T1000 (cell line): Measurements from ENCODE around the gene GABBR2.

Source experiments
- DNase-seq: peaks from one replicate; lab custom pipeline; 2025; ENCODE audit warnings: mixed read lengths; lab: John Stamatoyannopoulos, UW

GABBR2 gene

GRCh38 chr9:98318834-98319478 lies 389.8 kb downstream of the GABBR2 start:
- no peak for DNase-seq

DNA sequence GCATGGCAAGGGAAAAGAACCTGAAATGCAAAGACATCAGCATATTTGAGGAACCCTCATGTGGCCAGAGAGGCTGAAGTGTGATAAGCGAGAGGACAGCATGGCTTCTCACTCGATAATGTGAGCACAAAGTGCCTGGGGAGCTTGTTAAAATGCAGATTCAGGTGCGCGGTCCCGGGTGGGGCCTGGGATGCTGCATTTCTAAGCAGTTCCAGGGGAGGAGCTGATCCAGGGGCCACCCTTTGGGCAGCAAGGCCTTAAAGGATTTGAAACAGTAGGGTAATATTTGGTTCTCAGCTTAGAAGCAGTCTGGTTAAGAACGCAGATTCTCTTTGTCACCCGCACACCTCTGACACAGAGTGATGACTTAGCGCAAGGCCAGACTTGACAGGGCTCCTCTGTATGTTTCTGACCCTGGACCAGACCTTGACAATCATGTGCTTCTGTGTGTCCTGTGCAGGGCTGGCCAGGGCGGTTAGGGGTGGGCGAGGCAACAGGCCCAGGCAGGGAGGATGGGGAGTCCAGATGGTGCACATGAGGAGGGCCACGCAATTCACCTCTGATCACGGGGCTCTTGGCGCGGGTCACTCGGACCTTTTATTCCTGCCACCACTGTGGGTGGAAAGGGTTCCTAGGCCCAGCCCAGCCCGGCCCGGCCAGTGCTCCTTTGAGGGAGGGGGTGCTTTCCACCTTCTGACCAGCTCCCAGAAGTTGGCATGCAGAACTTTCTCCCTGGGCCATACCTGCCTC lies 390.5 kb downstream of the GABBR2 start:
- DNase-seq: no peak

- peak; percentile 12 for DNase-seq
Measured at GRCh38 chr9:98317134-98317857, 391.4 kb downstream of the GABBR2 start.

- DNase-seq: no peak
Measured at GRCh38 chr9:98316445-98317133, 392.1 kb downstream of the GABBR2 start.

DNA sequence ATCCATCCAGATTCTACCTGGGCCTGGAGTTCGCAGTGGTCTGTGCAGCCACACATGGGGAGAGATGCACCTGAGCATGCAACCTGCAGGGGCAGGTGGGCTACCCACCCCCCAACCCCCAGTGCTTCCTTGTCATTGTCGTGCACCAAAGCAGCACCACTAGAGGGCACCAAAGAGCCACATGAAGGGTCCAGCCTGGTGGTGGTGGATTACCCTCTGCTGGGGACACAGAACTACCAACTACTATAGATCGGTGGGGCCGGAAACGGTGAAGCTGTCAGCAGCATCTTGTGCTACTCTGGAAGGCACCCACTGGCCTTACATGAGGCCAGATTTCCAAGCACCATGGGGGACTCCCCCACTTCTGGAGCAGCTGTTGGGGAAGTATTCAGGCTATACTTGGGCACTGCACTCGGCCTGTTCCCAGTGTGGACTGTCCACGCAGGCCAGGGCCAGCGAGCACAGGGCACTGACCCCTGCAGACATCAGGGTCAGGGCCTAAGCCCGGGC lies 393.1 kb downstream of the GABBR2 start:
- DNase-seq: peak; percentile 36

DNA sequence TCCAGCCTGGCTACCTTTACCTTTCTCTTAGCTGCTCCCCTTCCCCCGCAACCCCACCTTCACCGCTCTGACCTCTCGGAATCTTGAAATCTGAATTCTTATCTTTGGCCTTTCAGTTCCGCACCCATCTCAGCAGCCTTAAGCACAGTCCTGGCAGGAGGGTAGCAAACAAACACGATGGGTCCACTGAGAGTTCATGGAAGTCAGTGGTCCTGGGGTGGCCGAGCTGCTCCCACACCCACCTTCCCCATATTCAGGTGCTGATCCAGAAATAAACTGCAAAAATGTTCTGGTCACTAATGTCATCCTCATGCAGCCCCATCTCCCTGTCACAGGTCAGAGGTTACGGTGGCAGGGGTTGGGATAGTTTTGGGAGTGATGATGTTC lies 393.7 kb downstream of the GABBR2 start:
- DNase-seq: no peak

GRCh38 chr9:98314381-98315066 lies 394.2 kb downstream of the GABBR2 start:
- DNase-seq: no peak

DNA sequence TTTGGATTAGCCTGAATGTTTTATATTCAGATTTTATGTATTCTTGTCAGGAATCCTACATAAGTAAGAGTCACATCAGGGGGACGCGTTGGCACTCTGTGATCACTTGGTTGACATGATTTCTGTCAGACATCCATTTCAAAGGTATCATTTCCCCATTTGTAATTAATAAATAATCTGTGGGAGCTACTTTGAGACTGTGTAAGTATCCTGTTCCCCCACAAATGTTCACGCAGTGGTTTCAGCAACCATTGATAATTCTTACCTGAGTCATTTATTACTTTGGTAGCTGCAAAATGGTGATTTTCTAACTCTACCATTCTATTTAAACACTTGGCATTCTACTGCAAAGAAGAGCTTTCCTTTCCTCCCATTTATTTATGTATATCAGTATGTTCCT lies 396.4 kb downstream of the GABBR2 start:
- DNase-seq: no peak

DNA sequence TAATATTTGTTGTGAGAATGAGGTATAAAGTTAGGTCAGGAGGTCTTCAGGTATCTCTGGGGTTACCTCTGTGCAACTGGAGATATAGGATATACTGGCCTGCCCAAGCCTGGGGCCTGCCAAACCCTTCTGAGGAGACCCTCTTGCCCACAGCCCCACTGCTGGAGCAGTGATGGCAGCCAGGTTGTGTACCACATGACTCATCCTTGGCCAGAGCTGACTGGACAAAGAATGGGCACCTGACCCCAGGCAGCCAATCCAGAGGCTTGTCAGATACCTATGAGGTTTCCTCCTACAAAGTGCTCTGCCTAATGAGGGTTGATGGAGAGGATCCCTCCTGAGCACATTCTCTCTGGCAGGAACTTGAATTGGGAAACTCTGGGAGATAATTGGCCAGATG lies 397.2 kb downstream of the GABBR2 start:
- DNase-seq: no peak

- no peak for DNase-seq
Measured at GRCh38 chr9:98310752-98311392, 397.9 kb downstream of the GABBR2 start.

GRCh38 chr9:98306384-98307145 lies 402.2 kb downstream of the GABBR2 start:
- DNase-seq: no peak

DNA sequence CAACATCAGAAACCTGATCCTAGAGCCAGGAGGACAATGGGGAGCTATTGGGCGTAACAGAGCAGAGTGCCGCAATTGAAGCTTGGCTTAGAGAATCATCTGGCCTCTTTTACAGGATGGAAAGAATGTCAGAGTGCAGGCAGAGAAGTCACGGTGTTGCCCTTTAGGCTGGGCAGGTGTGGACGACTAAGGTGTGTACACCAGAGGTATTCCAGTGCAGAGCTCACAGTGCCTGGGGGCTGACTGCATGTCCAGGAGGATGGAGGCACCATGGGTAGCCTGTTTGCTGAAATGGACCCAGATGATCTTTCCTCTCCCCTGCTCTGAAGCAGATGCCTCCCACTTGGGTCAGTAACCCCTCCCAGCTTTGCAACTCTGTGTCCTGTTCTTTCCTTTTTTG lies 404.4 kb downstream of the GABBR2 start:
- DNase-seq: no peak

GRCh38 chr9:98303633-98304125 lies 405.1 kb downstream of the GABBR2 start:
- no peak for DNase-seq

DNA sequence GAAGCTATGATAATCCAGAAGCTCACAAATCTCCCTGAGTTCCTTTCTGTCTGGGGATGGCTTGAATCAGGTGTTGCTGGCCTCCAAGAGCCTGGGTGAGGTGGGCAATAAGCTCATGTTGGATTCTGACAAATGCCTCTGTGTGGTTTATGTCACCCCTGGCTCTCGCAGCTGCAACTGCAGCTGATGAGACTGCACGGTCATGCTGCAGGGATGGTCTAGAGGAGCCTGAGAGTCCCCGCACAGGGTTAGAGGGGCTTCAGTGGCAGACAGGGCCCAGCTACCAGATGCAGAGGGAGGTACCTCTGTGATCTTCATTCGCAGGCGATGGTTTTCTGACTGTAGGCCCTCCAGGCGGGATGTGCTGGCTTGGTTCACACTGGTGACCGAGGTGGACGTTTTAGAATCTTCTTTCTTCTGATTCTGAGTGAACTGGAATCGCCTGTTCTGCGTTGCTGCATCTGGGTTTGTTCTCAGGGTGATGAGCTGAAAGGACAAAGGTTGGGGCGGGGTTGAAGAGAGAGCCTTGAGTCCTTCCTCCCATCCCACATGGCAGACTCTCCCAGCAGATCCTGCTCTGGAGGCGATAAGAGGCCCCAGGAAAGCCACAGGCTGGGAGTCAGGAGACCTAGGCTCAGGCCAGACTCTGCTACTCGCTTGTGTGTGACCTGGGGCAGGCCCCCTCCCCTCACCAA lies 405.6 kb downstream of the GABBR2 start:
- DNase-seq: no peak

DNA sequence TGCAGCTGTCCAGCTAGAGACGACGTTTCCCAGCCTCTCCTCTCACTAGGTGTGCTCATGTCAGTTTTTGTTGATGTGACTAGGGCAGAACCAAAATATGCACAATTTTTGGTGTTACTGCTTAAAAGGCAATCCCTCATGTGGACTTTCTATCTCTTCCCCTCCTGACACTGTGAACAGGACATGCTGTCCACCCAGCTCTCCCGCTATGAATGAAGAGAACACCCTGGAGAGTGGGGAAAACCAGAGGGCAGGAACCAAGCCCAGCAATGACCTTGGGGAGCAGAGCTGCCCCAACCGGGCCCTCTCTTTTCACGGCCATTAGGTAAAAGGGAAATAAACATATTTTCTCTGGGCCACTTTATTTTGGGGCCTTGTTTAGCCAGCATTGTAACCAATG lies 406.6 kb downstream of the GABBR2 start:
- DNase-seq: no peak

DNA sequence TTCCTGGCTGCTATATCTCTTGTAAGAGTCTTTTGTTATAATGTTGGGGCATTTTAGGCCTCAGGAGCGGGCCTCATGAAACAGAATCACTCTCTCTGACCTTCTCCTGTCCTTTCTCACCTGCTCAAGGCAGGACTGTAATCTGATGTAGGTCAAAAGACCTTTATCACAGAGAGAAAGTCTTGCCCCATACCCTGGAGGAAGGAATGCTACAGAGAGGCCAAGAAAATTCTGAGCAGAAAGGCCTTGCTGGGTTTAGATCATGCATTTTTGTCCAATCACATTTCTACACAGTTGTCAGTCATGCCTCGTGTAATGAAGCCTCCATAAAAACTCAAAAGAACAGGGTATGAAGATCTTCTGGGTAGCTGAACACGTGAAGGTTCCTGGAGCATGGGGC lies 408.1 kb downstream of the GABBR2 start:
- no peak for DNase-seq

- no peak for DNase-seq
Measured at GRCh38 chr9:98298476-98298875, 410.3 kb downstream of the GABBR2 start.

DNA sequence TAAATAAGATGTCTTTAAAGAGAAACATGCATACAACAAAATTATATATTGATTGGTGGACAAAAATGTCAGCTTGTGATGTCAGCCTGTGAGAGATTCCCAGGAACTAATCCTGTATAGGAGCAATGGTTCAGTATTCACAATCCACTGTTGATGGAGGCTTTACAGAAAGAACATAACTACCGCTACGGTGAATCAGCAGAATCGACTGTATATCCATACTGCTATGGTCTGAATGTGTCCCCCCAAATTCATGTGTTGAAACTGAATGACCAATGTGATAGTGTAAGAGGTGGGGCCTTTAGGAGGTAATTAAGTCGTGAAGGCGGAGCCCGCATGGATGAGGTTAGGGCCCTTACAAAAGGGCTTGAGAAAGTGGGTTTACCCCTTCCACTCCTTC lies 412.9 kb downstream of the GABBR2 start:
- DNase-seq: no peak

DNA sequence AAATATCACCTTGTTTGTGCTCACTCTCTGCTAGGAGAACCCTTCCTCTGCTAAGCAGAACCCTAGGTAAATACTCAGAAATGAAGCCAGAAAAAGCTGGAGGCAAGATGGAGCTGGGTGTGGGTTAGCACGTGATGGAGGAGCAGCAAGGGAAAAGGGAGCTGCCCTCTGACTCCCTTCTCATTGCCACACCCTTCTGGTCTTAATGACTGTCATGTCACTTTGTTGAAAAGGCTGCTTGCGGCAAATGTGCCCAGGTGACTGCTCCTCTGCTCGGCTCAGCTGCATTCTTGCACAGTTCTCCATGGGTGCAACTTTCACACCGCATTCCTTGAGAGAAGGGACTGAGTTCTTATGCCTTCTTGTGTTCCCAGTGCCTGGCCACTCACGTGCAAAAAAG lies 416.9 kb downstream of the GABBR2 start:
- DNase-seq: no peak

GRCh38 chr9:98290411-98290810 lies 418.3 kb downstream of the GABBR2 start:
- no peak for DNase-seq
